Measurements from ENCODE around the gene CAMK1D. TPM values are rescaled to one million over a fixed set of nuclear protein-coding genes. Genes with fewer than 3 reads are reported as not detected.

Gene CAMK1D
- total RNA-seq, 1 experiment from 2014 or later = 6.0 TPM

DNA sequence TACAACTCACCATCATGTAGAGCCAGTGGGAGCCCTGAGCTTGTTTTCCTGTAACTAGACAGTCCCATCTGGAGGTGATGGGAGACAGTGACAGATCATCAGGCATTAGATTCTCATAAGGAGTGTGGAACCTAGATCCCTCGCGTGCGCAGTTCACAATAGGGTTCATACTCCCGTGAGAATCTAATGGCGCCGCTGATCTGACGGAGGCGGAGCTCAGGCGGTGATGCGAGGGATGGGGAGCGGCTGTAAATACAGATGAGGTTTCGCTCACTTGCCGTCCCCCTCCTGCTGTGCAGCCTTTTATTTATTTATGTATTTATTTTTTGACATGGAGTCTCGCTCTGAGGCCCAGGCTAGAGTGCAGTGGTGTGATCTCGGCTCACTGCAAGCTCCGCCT lies 139.3 kb downstream of the CAMK1D start:
- no peaks in the 10 kb centered on the region for H3K79me2 ChIP-seq (ENCODE audit: low read depth)
- H4K20me1 ChIP-seq (ENCODE audit: insufficient read depth) = no peaks in the 10 kb centered on the region
- H3K4me3 ChIP-seq = no peak overlapping the region
- no peak overlapping the region for H3K27ac ChIP-seq
- ChIA-PET CTCF (no interaction called here), POLR2A (ENCODE audit: unreplicated experiment) (no interaction called here)
- intact Hi-C loops (cut with micrococcal nuclease; ENCODE audit: unreplicated experiment) = no loop called here
- no peaks in the 10 kb centered on the region for H3K9me3 ChIP-seq (ENCODE audit: insufficient read depth, low read depth)
- H2AFZ ChIP-seq = no peak overlapping the region
- H3K4me1 ChIP-seq (replicated peaks; ENCODE audit: insufficient read depth) = no peaks in the 10 kb centered on the region
- DNase-seq = no peak
- no peaks in the 10 kb centered on the region for H3K36me3 ChIP-seq (ENCODE audit: low read depth)
- no peaks in the 10 kb centered on the region for H3F3A ChIP-seq (ENCODE audit: insufficient read depth, low read depth)
- no peak overlapping the region for H3K4me2 ChIP-seq
- BruUV-seq (replicated peaks) = no TSS peak
- no peaks in the 10 kb centered on the region for H3K9me2 ChIP-seq (ENCODE audit: insufficient read depth)
- H3K27me3 ChIP-seq (ENCODE audit: insufficient read depth, low read depth) = no peaks in the 10 kb centered on the region
- no peak for TF ChIP-seq EZH2 (IDR thresholded peaks at IDR 0.05; ENCODE audit: low read depth)
- TF ChIP-seq, protein P1, sequence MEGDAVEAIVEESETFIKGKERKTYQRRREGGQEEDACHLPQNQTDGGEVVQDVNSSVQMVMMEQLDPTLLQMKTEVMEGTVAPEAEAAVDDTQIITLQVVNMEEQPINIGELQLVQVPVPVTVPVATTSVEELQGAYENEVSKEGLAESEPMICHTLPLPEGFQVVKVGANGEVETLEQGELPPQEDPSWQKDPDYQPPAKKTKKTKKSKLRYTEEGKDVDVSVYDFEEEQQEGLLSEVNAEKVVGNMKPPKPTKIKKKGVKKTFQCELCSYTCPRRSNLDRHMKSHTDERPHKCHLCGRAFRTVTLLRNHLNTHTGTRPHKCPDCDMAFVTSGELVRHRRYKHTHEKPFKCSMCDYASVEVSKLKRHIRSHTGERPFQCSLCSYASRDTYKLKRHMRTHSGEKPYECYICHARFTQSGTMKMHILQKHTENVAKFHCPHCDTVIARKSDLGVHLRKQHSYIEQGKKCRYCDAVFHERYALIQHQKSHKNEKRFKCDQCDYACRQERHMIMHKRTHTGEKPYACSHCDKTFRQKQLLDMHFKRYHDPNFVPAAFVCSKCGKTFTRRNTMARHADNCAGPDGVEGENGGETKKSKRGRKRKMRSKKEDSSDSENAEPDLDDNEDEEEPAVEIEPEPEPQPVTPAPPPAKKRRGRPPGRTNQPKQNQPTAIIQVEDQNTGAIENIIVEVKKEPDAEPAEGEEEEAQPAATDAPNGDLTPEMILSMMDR (conservative IDR thresholded peaks at IDR 0.05) = no peak

DNA sequence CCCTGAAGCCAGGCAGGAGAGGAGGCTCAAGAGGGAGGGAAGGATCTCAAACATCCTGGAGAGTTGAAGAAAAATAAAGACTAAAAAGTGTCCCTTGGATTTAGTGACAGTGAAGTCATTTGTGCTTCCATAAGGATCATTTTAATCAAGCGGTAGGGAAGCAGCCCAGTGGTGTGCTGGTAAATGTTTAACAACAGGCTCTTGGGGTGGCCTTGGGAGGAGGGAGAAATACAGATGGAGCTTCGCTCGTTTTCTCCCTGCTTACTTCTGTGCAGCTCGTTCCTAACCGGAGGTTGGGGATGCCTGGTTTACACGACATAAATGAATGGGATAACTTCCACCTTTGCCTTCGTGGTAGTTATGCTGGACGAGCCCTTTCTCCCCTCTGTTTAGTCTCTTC lies 140.0 kb downstream of the CAMK1D start:
- Histone ChIP-seq H3F3A (ENCODE audit: insufficient read depth, low read depth) (no peaks in the 10 kb centered on the region), H3K9me2 (ENCODE audit: insufficient read depth) (no peaks in the 10 kb centered on the region), H4K20me1 (ENCODE audit: insufficient read depth) (no peaks in the 10 kb centered on the region), H3K36me3 (ENCODE audit: low read depth) (no peaks in the 10 kb centered on the region), H3K4me2 (no peak overlapping the region), H3K9me3 (ENCODE audit: insufficient read depth, low read depth) (no peaks in the 10 kb centered on the region), H3K4me1 (replicated peaks; ENCODE audit: insufficient read depth) (no peaks in the 10 kb centered on the region), H2AFZ (no peak overlapping the region), H3K27me3 (ENCODE audit: insufficient read depth, low read depth) (no peaks in the 10 kb centered on the region), H3K27ac (no peak overlapping the region), H3K4me3 (no peak overlapping the region), H3K79me2 (ENCODE audit: low read depth) (no peaks in the 10 kb centered on the region)
- DNase-seq = no peak
- intact Hi-C loops (cut with micrococcal nuclease; ENCODE audit: unreplicated experiment) = no loop called here
- no TSS peak for BruUV-seq (replicated peaks)
- TF ChIP-seq, protein P1 (conservative IDR thresholded peaks at IDR 0.05) = no peak
- ChIA-PET POLR2A (ENCODE audit: unreplicated experiment) (interaction anchor here (0.7 kb wide), 1 partner anchor 657 kb away, joined by 4 read pairs; no protein-coding TSS in a partner anchor), CTCF (no interaction called here)

DNA sequence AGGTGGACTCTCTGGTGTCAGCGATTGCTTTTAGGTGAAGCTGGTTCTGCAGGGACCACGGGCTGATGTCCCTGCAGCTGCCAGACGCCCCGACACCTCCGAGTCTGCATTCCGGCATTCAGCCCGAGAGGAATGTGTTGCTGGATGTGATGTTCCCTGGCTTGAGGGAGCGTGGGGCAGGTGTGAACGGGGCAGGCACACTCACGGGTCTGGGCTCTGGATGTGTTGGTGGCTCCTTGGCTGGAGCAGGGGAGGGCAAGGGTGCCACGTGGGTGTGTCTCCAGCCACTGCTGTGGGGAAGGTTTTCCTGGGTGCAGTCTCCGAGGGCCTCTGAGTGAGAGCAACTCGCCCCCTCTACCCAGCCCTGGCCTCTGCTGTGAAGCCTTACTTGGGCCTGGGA lies 140.5 kb downstream of the CAMK1D start:
- Histone ChIP-seq H3K27me3 (ENCODE audit: insufficient read depth, low read depth) (no peaks in the 10 kb centered on the region), H2AFZ (no peak overlapping the region), H3K4me1 (replicated peaks; ENCODE audit: insufficient read depth) (no peaks in the 10 kb centered on the region), H3K4me2 (no peak overlapping the region), H3F3A (ENCODE audit: insufficient read depth, low read depth) (no peaks in the 10 kb centered on the region), H3K36me3 (ENCODE audit: low read depth) (no peaks in the 10 kb centered on the region), H3K9me2 (ENCODE audit: insufficient read depth) (no peaks in the 10 kb centered on the region), H3K4me3 (no peak overlapping the region), H4K20me1 (ENCODE audit: insufficient read depth) (no peaks in the 10 kb centered on the region), H3K27ac (no peak overlapping the region), H3K9me3 (ENCODE audit: insufficient read depth, low read depth) (no peaks in the 10 kb centered on the region), H3K79me2 (ENCODE audit: low read depth) (no peaks in the 10 kb centered on the region)
- intact Hi-C loops (cut with micrococcal nuclease; ENCODE audit: unreplicated experiment) = no loop called here
- DNase-seq = no peak
- BruUV-seq (replicated peaks) = no TSS peak
- TF ChIP-seq EZH2 (IDR thresholded peaks at IDR 0.05; ENCODE audit: low read depth) = no peak
- TF ChIP-seq, protein P1 (conservative IDR thresholded peaks at IDR 0.05) = no peak
- ChIA-PET POLR2A (ENCODE audit: unreplicated experiment) (interaction anchor here (0.7 kb wide), 1 partner anchor 657 kb away, joined by 4 read pairs; no protein-coding TSS in a partner anchor), CTCF (no interaction called here)

All from PC-9 (cell line).